H1 (cell line): Measurements from ENCODE around the gene CBX2. TPM values are rescaled to one million over a fixed set of nuclear protein-coding genes. Genes with fewer than 3 reads are reported as not detected.

ENCODE experiments used
- CTCF ChIA-PET: fragments of 300-600 bp; sonication (Branson Sonifier 250); formaldehyde crosslinking; loops from one replicate; lab custom pipeline; 2021; ENCODE audit not compliant: partially characterized antibody; lab: Charles Lee
- POLR2A ChIA-PET: fragments of 300-600 bp; sonication (Branson Sonifier 250); formaldehyde crosslinking; loops from one replicate; lab custom pipeline; 2021; ENCODE audit warnings: inconsistent platforms; ENCODE audit not compliant: partially characterized antibody; lab: Charles Lee
- DNase-seq, 2 experiments: peaks; one replicate each; pipeline versions ENCODE4 v3.0.0 to v3.0.0-alpha.2; 2010 to 2022; ENCODE audit warnings: low spot score in 2 of 2, low read depth in 1 of 2, mixed read lengths in 1 of 2
- FAIRE-seq: peaks from 2 replicates; lab custom pipeline; 2011; peaks lifted over from hg19 to GRCh38; lab: Jason Lieb, UNC
- H2AFZ ChIP-seq: 2 replicates; pipeline ENCODE4 v1.8.1; 2012; ENCODE audit warnings: low read length, inconsistent platforms
- H2AK5ac ChIP-seq: 2 replicates; pipeline ENCODE4 v1.6.1; 2013; ENCODE audit warnings: low read depth, low read length
- H2BK120ac ChIP-seq: replicated peaks from 2 replicates; pipeline ENCODE3; 2013; ENCODE audit warnings: low read depth, low read length, inconsistent platforms
- H2BK12ac ChIP-seq: 2 replicates; pipeline ENCODE4 v1.6.1; 2013; ENCODE audit warnings: low read depth, low read length
- H2BK15ac ChIP-seq: 2 replicates; pipeline ENCODE4 v1.6.1; 2013; ENCODE audit warnings: low read length
- H2BK20ac ChIP-seq: 2 replicates; pipeline ENCODE4 v1.6.1; 2013; ENCODE audit warnings: low read length
- H2BK5ac ChIP-seq: 2 replicates; pipeline ENCODE4 v1.6.1; 2013; ENCODE audit warnings: low read depth, low read length
- H3K14ac ChIP-seq: 2 replicates; pipeline ENCODE4 v1.6.1; 2013; ENCODE audit warnings: inconsistent platforms; ENCODE audit not compliant: insufficient read length
- H3K18ac ChIP-seq: 2 replicates; pipeline ENCODE4 v1.6.1; 2013; ENCODE audit warnings: low read length; ENCODE audit errors: extremely low read depth
- H3K23ac ChIP-seq: 2 replicates; pipeline ENCODE4 v1.6.1; 2013; ENCODE audit warnings: inconsistent platforms; ENCODE audit not compliant: insufficient read length
- H3K23me2 ChIP-seq: 2 replicates; pipeline ENCODE4 v1.6.1; 2013; ENCODE audit warnings: low read depth, low read length
- H3K27ac ChIP-seq: 2 replicates; pipeline ENCODE4 v1.6.1; 2011; ENCODE audit warnings: low read depth, low read length, inconsistent platforms
- H3K27me3 ChIP-seq, 4 experiments: replicated peaks in 1 of 4; 1 replicate in 1 of 4; 2 replicates in 3 of 4; pipeline versions ENCODE4 v1.6.1 to v1.8.1; 2011 to 2013; ENCODE audit warnings: low read length in 3 of 4, mild to moderate bottlenecking in 3 of 4, inconsistent platforms in 2 of 4, mixed read lengths in 2 of 4, moderate library complexity in 1 of 4; ENCODE audit not compliant: control insufficient read depth in 3 of 4, insufficient read depth in 3 of 4; ENCODE audit errors: extremely low read depth in 1 of 4
- H3K36me3 ChIP-seq, 4 experiments: 2 replicates each; pipeline versions ENCODE4 v1.6.1 to v1.8.1; 2011 to 2013; ENCODE audit warnings: mild to moderate bottlenecking in 4 of 4, low read length in 3 of 4, moderate library complexity in 2 of 4, control low read depth in 1 of 4, inconsistent platforms in 1 of 4; ENCODE audit not compliant: insufficient read depth in 4 of 4, control insufficient read depth in 2 of 4
- H3K4ac ChIP-seq: replicated peaks from 2 replicates; pipeline ENCODE3; 2013; ENCODE audit warnings: low read length, low read depth, mixed read lengths, inconsistent platforms; ENCODE audit not compliant: insufficient read length
- H3K4me1 ChIP-seq, 4 experiments: replicated peaks in 1 of 4; 1 replicate in 1 of 4; 2 replicates in 3 of 4; pipeline versions ENCODE4 v1.6.1 to v1.8.1; 2011 to 2013; ENCODE audit warnings: low read length in 3 of 4, inconsistent platforms in 2 of 4, mixed read lengths in 1 of 4; ENCODE audit not compliant: insufficient read depth in 4 of 4, control insufficient read depth in 3 of 4
- H3K4me2 ChIP-seq, 2 experiments: 2 replicates each; pipeline versions ENCODE4 v1.6.1 to v1.8.1; 2011 to 2013; ENCODE audit warnings: low read depth in 2 of 2, low read length in 2 of 2, control low read depth in 1 of 2, inconsistent platforms in 1 of 2, mild to moderate bottlenecking in 1 of 2; ENCODE audit not compliant: insufficient read depth in 1 of 2
- H3K4me3 ChIP-seq, 4 experiments: fragments of 200-600, 300-600 bp in 1 of 4; sonication (generic), shearing (Covaris generic), sonication (Bioruptor Twin) in 1 of 4; 2 replicates each; pipeline versions ENCODE4 v1.5.1 to v1.8.1; 2011 to 2016; ENCODE audit warnings: low read length in 4 of 4, low read depth in 3 of 4, control low read depth in 2 of 4, inconsistent platforms in 2 of 4, mild to moderate bottlenecking in 2 of 4, mixed read lengths in 1 of 4, moderate library complexity in 1 of 4; ENCODE audit not compliant: insufficient read depth in 2 of 4; ENCODE audit errors: extremely low read depth in 1 of 4
- H3K56ac ChIP-seq: replicated peaks from 2 replicates; pipeline ENCODE3; 2013; ENCODE audit warnings: low read depth, mild to moderate bottlenecking, mixed read lengths, low read length, inconsistent platforms; ENCODE audit not compliant: insufficient read length
- H3K79me1 ChIP-seq: 2 replicates; pipeline ENCODE4 v1.6.1; 2013; ENCODE audit warnings: low read depth, low read length, control low read depth
- H3K79me2 ChIP-seq, 2 experiments: 2 replicates each; pipeline versions ENCODE4 v1.6.1 to v1.8.1; 2012 to 2013; ENCODE audit warnings: low read length in 2 of 2, mild to moderate bottlenecking in 2 of 2, inconsistent platforms in 1 of 2; ENCODE audit not compliant: insufficient read depth in 2 of 2, control insufficient read depth in 1 of 2
- H3K9ac ChIP-seq, 4 experiments: replicated peaks in 1 of 4; 1 replicate in 1 of 4; 2 replicates in 3 of 4; pipeline versions ENCODE4 v1.6.1 to v1.8.1; 2011 to 2013; ENCODE audit warnings: low read depth in 3 of 4, low read length in 3 of 4, control low read depth in 2 of 4, mild to moderate bottlenecking in 2 of 4, moderate library complexity in 2 of 4, inconsistent platforms in 1 of 4; ENCODE audit errors: extremely low read depth in 1 of 4
- H3K9me3 ChIP-seq, 2 experiments: 2 replicates each; pipeline versions ENCODE4 v1.6.1 to v1.8.1; 2012 to 2013; ENCODE audit warnings: mild to moderate bottlenecking in 2 of 2, moderate library complexity in 2 of 2, control low read depth in 1 of 2, inconsistent platforms in 1 of 2, low read depth in 1 of 2, low read length in 1 of 2, mixed read lengths in 1 of 2; ENCODE audit not compliant: insufficient read depth in 2 of 2
- H4K20me1 ChIP-seq, 2 experiments: replicated peaks in 1 of 2; 2 replicates each; pipeline versions ENCODE3 to v1.8.1; 2011 to 2013; ENCODE audit warnings: inconsistent platforms in 2 of 2, low read length in 2 of 2, mild to moderate bottlenecking in 1 of 2; ENCODE audit not compliant: insufficient read depth in 2 of 2, control insufficient read depth in 1 of 2
- H4K5ac ChIP-seq: 2 replicates; pipeline ENCODE4 v1.6.1; 2013; ENCODE audit warnings: low read length, low read depth, mixed read lengths, inconsistent platforms; ENCODE audit not compliant: insufficient read length
- H4K8ac ChIP-seq: 2 replicates; pipeline ENCODE4 v1.8.0; 2013; ENCODE audit warnings: mild to moderate bottlenecking, moderate library complexity, low read length, inconsistent platforms; ENCODE audit not compliant: insufficient read depth; ENCODE audit errors: extremely low read depth
- H4K91ac ChIP-seq: replicated peaks from 2 replicates; pipeline ENCODE3; 2013; ENCODE audit warnings: low read length, mixed read lengths, inconsistent platforms; ENCODE audit not compliant: insufficient read length
- EZH2 ChIP-seq: fragments of 200-600 bp; sonication (generic); IDR thresholded peaks from 2 replicates; pipeline ENCODE4 v1.7.1; 2012; ENCODE audit warnings: low read depth, mild to moderate bottlenecking, moderate library complexity, low read length, inconsistent platforms; ENCODE audit not compliant: severe bottlenecking
- GABPA ChIP-seq: IDR thresholded peaks from 2 replicates; pipeline ENCODE4 v1.6.1; 2011; ENCODE audit warnings: mild to moderate bottlenecking, low read length, moderate library complexity, borderline replicate concordance; ENCODE audit not compliant: insufficient read depth
- MAX ChIP-seq: IDR thresholded peaks from 2 replicates; pipeline ENCODE4 v1.6.1; 2012; ENCODE audit warnings: inconsistent platforms
- PHF8 ChIP-seq: fragments of 200-600 bp; sonication (generic); conservative IDR thresholded peaks from 2 replicates; pipeline ENCODE4 v1.7.1; 2012; ENCODE audit warnings: low read depth, mild to moderate bottlenecking, inconsistent platforms, low read length, moderate library complexity
- RNF2 ChIP-seq: fragments of 200-900, 300-1000 bp; sonication (generic); IDR thresholded peaks from 2 replicates; pipeline ENCODE4 v1.7.1; 2016; ENCODE audit warnings: borderline replicate concordance, low read depth, mild to moderate bottlenecking, antibody characterized with exemption, low read length; ENCODE audit not compliant: poor library complexity, severe bottlenecking; ENCODE audit errors: missing control alignments
- ZNF274 ChIP-seq: IDR thresholded peaks from 2 replicates; pipeline ENCODE4 v1.7.0; 2012; ENCODE audit warnings: low read length, borderline replicate concordance; ENCODE audit errors: extremely low read depth
- WGBS, 2 experiments: shearing (Covaris generic) in 1 of 2; methylation state at CpG; one replicate each; pipeline versions ENCODE4 v1.1.6 to v1.1.7; 2013 to 2015; ENCODE audit warnings: low lambda C conversion rate in 2 of 2, mixed read lengths in 2 of 2, inconsistent platforms in 1 of 2, low coverage in 1 of 2, missing lambda C conversion rate in 1 of 2; ENCODE audit not compliant: insufficient replicate concordance in 2 of 2, insufficient coverage in 1 of 2, insufficient read length in 1 of 2; ENCODE audit errors: extremely low coverage in 1 of 2, missing lambda C conversion rate in 1 of 2; 5-methylcytosine and 5-hydroxymethylcytosine counted together
- polyA plus RNA-seq, 7 experiments: library from polyadenylated mRNA; depleted of rRNA in 3 of 7; stranded (reverse) in 5 of 7; unstranded in 2 of 7; fragments of >200 nt in 5 of 7; fragments of 200-250 nt in 2 of 7; gene quantifications; 1 replicate in 5 of 7; 2 replicates in 1 of 7; 4 replicates in 1 of 7; pipeline versions ENCODE4 v1.2.1 to v1.2.3, GENCODE V29; 2011 to 2013; ENCODE audit warnings: missing spikeins in 2 of 7, mixed read lengths in 2 of 7
- total RNA-seq: library from RNA; stranded (reverse); fragmentation: NEBNext Ultra II Directional; extraction: Animal tissue kit (Norgen Biotek cat#: 25700); gene quantifications from 2 replicates; pipeline ENCODE4 v1.2.1, GENCODE V29; 2021

Gene CBX2
- total and polyA plus RNA-seq, 2 of the 8 experiments (the other 6 are each of a cell fraction or from before 2014, with no cell fraction given): 64.3 to 83.9 TPM

- Histone ChIP-seq H3K79me1 (no peaks in the 10 kb centered on the region), H3K14ac (no peak overlapping the region), H3K4ac (no peak overlapping the region), H2BK20ac (0 out of 2 replicates have a peak overlapping the region, but pooled peaks have one; percentile 43), H3K4me1 (peaks cover 4 to 58% (median 44%) of the 10 kb centered on the region in 4 experiments), H3K4me2 (peak overlapping the region; percentile 63 to 70), H2BK120ac (no peak overlapping the region), H2BK5ac (no peak overlapping the region), H4K5ac (no peak overlapping the region), H2BK15ac (no peak overlapping the region), H3K23ac (no peak overlapping the region), H3K23me2 (peaks cover under 1% of the 10 kb centered on the region), H2BK12ac (0 out of 2 replicates have a peak overlapping the region, but pooled peaks have one; percentile 27), H2AFZ (no peak overlapping the region), H3K27ac (no peak overlapping the region), H3K4me3 (peak overlapping the region in 2 of 4 experiments; percentile 24 to 53; a peak in 2 of 8 replicates), H3K36me3 (peaks cover 0 to 12% (median 0%) of the 10 kb centered on the region in 4 experiments; a peak in 1 of 8 replicates), H3K79me2 (no peaks in the 10 kb centered on the region), H3K27me3 (peaks cover 83 to 92% (median 90%) of the 10 kb centered on the region in 4 experiments), H4K20me1 (peaks cover 4 to 19% of the 10 kb centered on the region in 2 experiments), H3K18ac (peak overlapping the region; percentile 71; the same call in 1 of the 2 replicates), H3K56ac (no peak overlapping the region), H3K9ac (no peak overlapping the region), H2AK5ac (0 out of 2 replicates have a peak overlapping the region, but pooled peaks have one; percentile 2), H4K91ac (no peak overlapping the region), H4K8ac (no peak overlapping the region), H3K9me3 (peaks cover 0 to 7% of the 10 kb centered on the region in 2 experiments; a peak in 3 of 4 replicates)
- 8% methylated on average over 38 of the region's 52 CpGs; no CpG with 5 or more reads in 1 of the 2 experiments for WGBS, 2 experiments
- POLR2A ChIA-PET: interaction anchor here (1.1 to 24.0 kb wide), 9 partner anchors 10 to 41 kb away, joined by 4 to 374 read pairs (median 6); partner anchors contain the start of genes CBX2 and CBX4
- FAIRE-seq (no peak), DNase-seq (no peak)
- CTCF ChIA-PET: interaction anchor here (0.9 to 19.1 kb wide), 11 partner anchors 10 to 174 kb away, joined by 3 to 576 read pairs (median 4); partner anchors contain the start of gene CBX4
- TF ChIP-seq MAX (no peak), GABPA (no peak), RNF2 (peak; percentile 67), ZNF274 (no peak), PHF8 (no peak), EZH2 (peak; percentile 81)
These were observed 23.4 kb downstream of the CBX2 start for GRCh38 chr17:79801156-79802038.
